ENCODE results near the gene PPFIA4. TPM values are rescaled to one million over a fixed set of nuclear protein-coding genes. Genes with fewer than 3 reads are reported as not detected.
A peak's percentile ranks its signal among the peaks of the same experiment; 100 is the strongest.
"Not testable (repeated sequence)": the region's sequence is repeated elsewhere in the genome, so short reads cannot be mapped to it uniquely, and the experiment has no call there.

Gene PPFIA4
- total RNA-seq, 2 experiments from 2014 or later = 20.8 to 21.3 TPM

- Mint-ChIP-seq H3K4me3 (no peak overlapping the region), H3K4me1 (peaks cover 18% of the 10 kb centered on the region), H3K27me3 (peaks cover 4% of the 10 kb centered on the region), H3K27ac (no peak overlapping the region), H3K9me3 (peaks cover 2% of the 10 kb centered on the region), H3K36me3 (peaks cover 5% of the 10 kb centered on the region)
- no peak for DNase-seq
Measured at GRCh38 chr1:203002951-203003350, 23.3 kb upstream of the PPFIA4 start.

GRCh38 chr1:203005395-203006142 lies 20.7 kb upstream of the PPFIA4 start:
- Mint-ChIP-seq H3K27ac (peak overlapping the region; percentile 99), H3K4me3 (peak overlapping the region; percentile 83), H3K36me3 (peaks cover 13% of the 10 kb centered on the region), H3K4me1 (peaks cover 20% of the 10 kb centered on the region)
- DNase-seq, H3K9me3 Mint-ChIP-seq, H3K27me3 Mint-ChIP-seq: not testable (repeated sequence)

- Mint-ChIP-seq H3K9me3 (peaks cover 2% of the 10 kb centered on the region), H3K27me3 (no peaks in the 10 kb centered on the region), H3K4me1 (peaks cover 25% of the 10 kb centered on the region), H3K27ac (peak within 1 kb of the TSS; percentile 99), H3K36me3 (peaks cover 23% of the 10 kb centered on the region), H3K4me3 (peak within 1 kb of the TSS; percentile 83)
- peak; percentile 95 for DNase-seq
Measured at GRCh38 chr1:203006948-203007871, 19.1 kb upstream of the PPFIA4 start, which contains the start of gene TMEM183A. TMEM183A (plus strand) TSS chr1:203007374; CDS start chr1:203007466, 92 bp downstream.

GRCh38 chr1:203009185-203009584 lies 17.1 kb upstream of the PPFIA4 start:
- DNase-seq = no peak
- H3K27ac Mint-ChIP-seq = no peak overlapping the region
- peak overlapping the region; percentile 83 for H3K4me3 Mint-ChIP-seq
- H3K27me3 Mint-ChIP-seq = no peaks in the 10 kb centered on the region
- peaks cover 35% of the 10 kb centered on the region for H3K36me3 Mint-ChIP-seq
- H3K4me1 Mint-ChIP-seq = peaks cover 31% of the 10 kb centered on the region
- peaks cover 2% of the 10 kb centered on the region for H3K9me3 Mint-ChIP-seq

- Mint-ChIP-seq H3K36me3 (peaks cover 35% of the 10 kb centered on the region), H3K27me3 (no peaks in the 10 kb centered on the region), H3K27ac (no peak overlapping the region), H3K9me3 (no peaks in the 10 kb centered on the region), H3K4me3 (no peak overlapping the region), H3K4me1 (peaks cover 22% of the 10 kb centered on the region)
- DNase-seq = no peak
Measured at GRCh38 chr1:203011582-203011981, 14.7 kb upstream of the PPFIA4 start.

GRCh38 chr1:203017061-203017460 lies 9.2 kb upstream of the PPFIA4 start:
- Mint-ChIP-seq H3K27ac (no peak overlapping the region), H3K4me1 (peaks cover 6% of the 10 kb centered on the region), H3K4me3 (no peak overlapping the region), H3K36me3 (peaks cover 34% of the 10 kb centered on the region), H3K9me3 (no peaks in the 10 kb centered on the region), H3K27me3 (no peaks in the 10 kb centered on the region)
- DNase-seq = no peak

GRCh38 chr1:203017692-203018091 lies 8.6 kb upstream of the PPFIA4 start:
- Mint-ChIP-seq H3K4me3 (no peak overlapping the region), H3K9me3 (no peaks in the 10 kb centered on the region), H3K4me1 (peaks cover 6% of the 10 kb centered on the region), H3K27ac (no peak overlapping the region), H3K27me3 (no peaks in the 10 kb centered on the region), H3K36me3 (peaks cover 31% of the 10 kb centered on the region)
- DNase-seq = no peak

GRCh38 chr1:203022855-203023254 lies 3.4 kb upstream of the PPFIA4 start:
- H3K4me3 Mint-ChIP-seq, DNase-seq, H3K9me3 Mint-ChIP-seq, H3K27me3 Mint-ChIP-seq, H3K4me1 Mint-ChIP-seq, H3K27ac Mint-ChIP-seq: not testable (repeated sequence)
- H3K36me3 Mint-ChIP-seq = peaks cover 35% of the 10 kb centered on the region

- Mint-ChIP-seq H3K36me3 (peaks cover 31% of the 10 kb centered on the region), H3K27ac (peak overlapping the region; percentile 67), H3K4me3 (peak overlapping the region; percentile 51), H3K9me3 (peaks cover 6% of the 10 kb centered on the region), H3K4me1 (peaks cover 12% of the 10 kb centered on the region), H3K27me3 (peaks cover 9% of the 10 kb centered on the region)
- DNase-seq = no peak
Measured at GRCh38 chr1:203025686-203026030, 633 bp upstream of the PPFIA4 start.

- H3K27ac Mint-ChIP-seq = peak overlapping the region; percentile 34
- peak overlapping the region; percentile 84 for H3K4me3 Mint-ChIP-seq
- H3K9me3 Mint-ChIP-seq = peaks cover 6% of the 10 kb centered on the region
- peaks cover 9% of the 10 kb centered on the region for H3K27me3 Mint-ChIP-seq
- DNase-seq = no peak
- H3K36me3 Mint-ChIP-seq = peaks cover 26% of the 10 kb centered on the region
- H3K4me1 Mint-ChIP-seq = peaks cover 12% of the 10 kb centered on the region
Measured at GRCh38 chr1:203026666-203027663, 674 bp downstream of the PPFIA4 start.

- no peak overlapping the region for H3K27ac Mint-ChIP-seq
- H3K9me3 Mint-ChIP-seq = peaks cover 6% of the 10 kb centered on the region
- H3K27me3 Mint-ChIP-seq = peaks cover 9% of the 10 kb centered on the region
- peaks cover 26% of the 10 kb centered on the region for H3K36me3 Mint-ChIP-seq
- no peak for DNase-seq
- H3K4me1 Mint-ChIP-seq = peaks cover 12% of the 10 kb centered on the region
- H3K4me3 Mint-ChIP-seq = peak overlapping the region; percentile 84
Measured at GRCh38 chr1:203028067-203028783, 1.9 kb downstream of the PPFIA4 start.

GRCh38 chr1:203028784-203029553 lies 2.7 kb downstream of the PPFIA4 start:
- Mint-ChIP-seq H3K4me3 (no peak overlapping the region), H3K27ac (no peak overlapping the region)

GRCh38 chr1:203031467-203031866 lies 5.2 kb downstream of the PPFIA4 start:
- no peak for DNase-seq
- Mint-ChIP-seq H3K4me3 (no peak overlapping the region), H3K27me3 (peaks cover 9% of the 10 kb centered on the region)

More at GRCh38 chr1:203028784-203029553, 2.7 kb downstream of the PPFIA4 start:
- Mint-ChIP-seq H3K27me3 (peaks cover 9% of the 10 kb centered on the region), H3K4me1 (peaks cover 12% of the 10 kb centered on the region), H3K9me3 (peaks cover 6% of the 10 kb centered on the region), H3K36me3 (peaks cover 22% of the 10 kb centered on the region)
- no peak for DNase-seq

More at GRCh38 chr1:203031467-203031866, 5.2 kb downstream of the PPFIA4 start:
- Mint-ChIP-seq H3K9me3 (no peaks in the 10 kb centered on the region), H3K27ac (no peak overlapping the region), H3K4me1 (peaks cover 8% of the 10 kb centered on the region), H3K36me3 (peaks cover 6% of the 10 kb centered on the region)

Data from activated naive CD8-positive, alpha-beta T cell treated with anti-CD3 and anti-CD28 coated beads for 36 hours (primary cell).